HG02840 (cell line): ENCODE measurements around the gene RBM41.
"Not testable (repeated sequence)": the region's sequence is repeated elsewhere in the genome, so short reads cannot be mapped to it uniquely, and the experiment has no call there.

Experiments
- ATAC-seq: cut with Tn5 transposase; IDR thresholded peaks from one replicate; pipeline ENCODE4 v1.9.1; 2021; ENCODE audit warnings: mild to moderate bottlenecking, moderate library complexity, moderate number of reproducible peaks; ENCODE audit not compliant: unreplicated experiment, low FRiP score

The RBM41 gene

DNA sequence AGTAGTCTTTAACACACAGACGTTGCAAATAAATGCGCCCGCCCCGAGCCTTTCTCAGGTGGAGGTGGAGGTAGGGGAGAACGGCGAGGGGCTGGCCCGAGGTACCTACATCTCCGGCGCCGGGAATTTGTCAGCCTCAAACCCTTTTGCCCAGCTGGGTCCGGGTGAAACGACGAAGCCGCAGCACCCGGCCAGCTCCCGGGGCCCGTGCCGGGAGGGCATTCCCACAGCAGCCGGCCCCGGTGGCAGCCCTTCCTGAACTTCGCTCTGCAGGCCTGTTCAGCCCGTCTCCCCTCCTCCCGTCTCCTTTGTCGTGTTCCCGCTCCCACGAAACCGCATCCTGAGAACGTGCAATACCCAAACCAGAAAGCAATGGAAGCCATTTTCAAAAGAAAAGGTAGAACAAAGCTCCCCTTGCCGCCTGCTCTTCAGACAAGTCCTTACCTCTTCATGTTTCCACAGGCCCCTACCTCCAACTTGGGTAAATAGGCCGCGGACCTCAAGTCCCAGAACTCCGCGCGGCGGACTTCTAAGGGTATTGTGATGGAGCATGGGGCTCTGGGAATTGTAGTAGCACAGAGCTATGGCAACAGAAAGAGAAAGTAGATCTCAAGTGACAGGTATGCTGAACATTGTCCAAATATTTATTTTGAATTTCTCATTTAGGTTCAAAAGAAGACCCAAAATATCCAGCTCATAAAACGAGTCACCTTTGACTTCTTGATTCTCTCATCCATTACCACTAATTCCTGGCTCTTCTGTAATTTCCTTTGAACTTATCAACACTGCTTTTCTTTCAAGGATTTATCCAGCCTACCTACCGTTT lies at the start of gene RBM41:
TSS of gene RBM41 (minus strand) at position 501 of the 826 bp plus-strand sequence. CDS start at position 452, 49 bp downstream.
- peak; percentile 98 for ATAC-seq

DNA sequence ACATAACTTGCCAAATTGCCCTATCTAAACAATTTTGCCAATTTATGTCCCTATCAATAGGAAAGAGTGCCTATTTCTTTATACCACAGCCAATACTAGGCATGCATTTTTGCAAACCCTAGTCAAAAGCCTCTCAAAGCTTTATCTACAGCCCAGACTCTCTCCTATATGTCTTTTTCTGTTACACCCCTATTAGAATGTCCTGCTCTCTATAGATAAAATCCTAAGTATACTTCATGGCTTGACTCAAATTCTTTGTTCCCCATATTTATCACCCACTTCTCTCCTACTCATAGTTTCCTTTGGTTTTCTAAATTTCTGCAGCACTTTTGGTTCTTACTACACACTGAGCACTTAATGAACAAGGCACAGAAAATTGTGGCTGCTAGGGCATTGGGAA lies 49.6 kb upstream of the RBM41 start:
- no peak for ATAC-seq

GRCh38 chrX:107167163-107167921 lies 48.7 kb upstream of the RBM41 start:
- no peak for ATAC-seq

GRCh38 chrX:107157618-107158017 lies 39.0 kb upstream of the RBM41 start:
- not testable (repeated sequence) for ATAC-seq

GRCh38 chrX:107155621-107156430 lies 37.2 kb upstream of the RBM41 start:
- not testable (repeated sequence) for ATAC-seq

DNA sequence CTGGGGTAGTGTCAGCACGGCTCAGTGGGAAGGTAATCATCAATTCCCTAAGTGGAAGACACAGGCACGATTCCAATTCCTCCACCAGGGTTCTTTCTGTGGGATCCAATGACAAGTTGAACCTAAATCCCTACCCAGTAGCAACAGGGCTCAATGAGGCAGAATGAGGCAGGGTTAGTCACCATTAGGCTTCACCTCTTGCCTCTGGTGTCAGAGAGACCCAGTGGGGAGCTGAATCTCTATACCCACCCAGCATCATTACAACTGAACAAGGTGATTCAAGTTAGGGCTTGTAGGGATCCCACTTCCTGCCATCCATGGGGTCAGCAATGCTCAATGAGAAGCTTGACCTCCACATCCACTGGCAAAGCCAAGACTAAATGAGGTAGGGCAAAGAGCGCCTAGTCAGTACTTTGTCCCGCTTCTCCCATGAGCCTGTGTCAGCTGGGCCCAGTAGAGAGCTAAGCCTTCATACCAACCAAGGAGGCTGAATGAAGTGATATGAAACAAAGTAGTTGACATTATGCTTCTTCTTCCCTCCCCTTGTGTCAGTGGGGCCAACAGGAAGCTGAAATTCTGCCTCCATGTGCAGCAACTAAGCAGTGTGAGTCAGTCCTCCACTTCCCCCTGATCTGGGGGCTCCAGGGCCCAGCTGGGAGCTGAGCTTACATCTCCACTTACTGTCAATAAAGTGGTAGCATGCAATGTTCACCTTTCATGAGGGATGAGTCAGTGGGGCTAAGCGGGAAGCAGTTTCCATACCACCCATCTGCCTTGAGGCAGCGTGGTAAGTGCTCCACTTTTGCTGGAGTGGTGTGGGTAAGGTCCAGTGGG lies 36.4 kb upstream of the RBM41 start:
- ATAC-seq: no peak

DNA sequence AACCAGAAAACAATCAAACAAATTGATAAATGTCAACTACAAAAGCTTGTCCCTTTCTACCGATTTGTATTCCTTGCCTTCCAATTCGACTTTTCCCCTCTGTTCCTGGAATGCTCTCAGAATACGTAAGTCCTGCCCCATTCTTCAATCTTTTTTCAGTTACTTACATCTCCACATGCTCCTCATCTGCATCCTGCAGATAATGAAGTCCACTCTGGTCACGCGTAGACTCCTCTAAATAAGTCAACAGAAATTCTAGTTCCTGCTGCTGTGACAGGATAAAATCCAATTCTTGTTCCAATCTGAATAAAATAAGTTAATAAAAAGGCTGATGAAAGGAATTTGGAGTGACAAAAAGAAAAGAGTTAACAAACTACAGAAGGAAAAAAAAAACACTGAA lies 34.4 kb upstream of the RBM41 start:
- no peak for ATAC-seq

DNA sequence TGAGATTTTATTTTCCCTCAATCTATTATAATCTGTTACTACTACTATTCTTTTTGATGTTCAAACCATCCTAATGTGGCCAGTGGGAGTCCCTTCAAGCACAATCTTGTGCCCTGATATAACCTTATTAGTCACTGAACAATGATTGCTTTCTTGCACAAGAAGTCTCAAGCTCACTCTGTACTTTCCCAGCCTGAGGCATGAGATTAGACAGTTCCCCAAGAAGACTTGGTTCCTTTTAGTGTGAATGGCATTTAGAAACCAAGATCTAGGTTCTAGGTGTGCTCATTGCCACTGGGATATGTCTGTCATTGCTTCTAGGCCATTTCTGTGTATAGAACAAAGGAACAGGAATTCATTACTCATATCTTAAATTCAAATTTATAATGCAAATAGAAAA lies 28.0 kb upstream of the RBM41 start:
- no peak for ATAC-seq

DNA sequence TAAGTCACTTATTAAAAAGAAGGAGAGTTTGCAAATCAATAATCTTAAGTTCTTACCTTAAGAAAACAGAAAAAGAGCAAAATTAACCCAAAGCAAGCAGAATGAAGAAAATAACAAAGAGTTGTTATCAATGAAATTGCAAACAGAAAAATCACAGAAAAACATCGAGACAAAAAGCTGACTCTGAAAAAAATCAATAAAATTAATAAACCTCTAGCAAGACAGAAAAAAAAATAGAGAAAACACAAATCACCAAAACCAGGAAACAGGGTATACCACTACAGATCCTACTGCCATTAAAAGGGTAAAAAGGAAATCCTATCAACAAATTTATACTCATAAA lies 17.3 kb upstream of the RBM41 start:
- no peak for ATAC-seq

DNA sequence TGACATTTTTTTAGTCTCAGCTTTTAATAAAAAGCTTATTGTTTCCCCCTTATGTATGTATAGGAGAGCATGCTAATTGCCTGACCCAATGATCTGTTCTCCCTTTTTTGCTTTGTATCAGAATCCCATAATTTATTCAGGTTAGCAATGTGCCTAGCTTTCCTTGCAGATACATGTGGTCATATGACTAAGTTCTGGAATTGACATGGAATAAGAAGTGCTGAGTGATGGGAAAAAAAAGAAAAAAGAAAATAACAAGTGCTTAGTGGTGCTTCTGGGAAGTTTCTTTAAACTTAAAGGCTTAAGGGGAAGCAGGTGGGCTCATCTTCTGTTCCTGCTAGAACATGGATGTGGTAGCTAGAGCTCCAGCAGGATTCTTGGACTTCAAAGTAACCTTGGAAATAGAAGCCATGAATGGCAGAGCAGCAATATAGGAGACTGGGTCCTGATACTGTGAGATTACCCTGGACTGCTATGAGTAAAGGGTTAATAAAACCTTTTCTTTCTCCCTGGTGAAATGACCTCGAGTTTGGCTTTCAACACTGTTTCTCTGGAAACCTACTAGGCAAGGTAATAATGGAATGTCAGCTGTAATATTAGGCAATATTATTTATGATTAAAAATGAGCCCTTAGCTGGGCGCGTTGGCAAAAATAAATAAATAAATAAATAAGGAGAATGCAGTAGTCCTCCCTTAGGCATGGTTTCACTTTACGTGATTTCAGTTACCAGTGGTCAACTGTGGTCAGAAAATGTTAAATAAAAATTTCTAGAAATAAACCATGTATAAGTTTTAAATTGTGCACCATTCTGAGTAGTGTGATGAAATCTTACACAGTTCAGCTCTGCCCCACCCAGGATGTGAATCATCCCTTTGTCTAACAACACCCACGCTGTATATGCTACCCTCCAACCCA lies 16.7 kb upstream of the RBM41 start:
- no peak for ATAC-seq

DNA sequence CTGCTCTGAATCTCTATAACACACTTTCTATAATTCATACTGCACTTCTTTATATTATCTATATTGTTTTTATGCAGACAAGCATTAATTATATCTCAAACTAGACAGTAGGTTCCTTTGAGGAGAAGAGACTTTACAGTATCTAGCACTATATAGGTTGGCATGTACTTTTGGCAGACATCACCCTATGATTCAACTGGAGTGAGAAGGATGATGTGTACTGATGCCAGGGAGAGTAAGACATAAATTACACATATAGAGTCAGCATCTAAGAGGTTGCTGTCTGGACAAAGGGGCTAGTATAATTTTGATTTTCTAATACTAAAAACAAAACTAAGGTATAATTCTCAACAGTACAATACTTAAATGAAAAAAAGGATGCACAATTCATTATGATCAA lies 5.1 kb upstream of the RBM41 start:
- ATAC-seq: no peak

GRCh38 chrX:107119283-107119682 lies 661 bp upstream of the RBM41 start:
- no peak for ATAC-seq

- no peak for ATAC-seq
Observed at GRCh38 chrX:107117993-107118321, 665 bp downstream of the RBM41 start.

DNA sequence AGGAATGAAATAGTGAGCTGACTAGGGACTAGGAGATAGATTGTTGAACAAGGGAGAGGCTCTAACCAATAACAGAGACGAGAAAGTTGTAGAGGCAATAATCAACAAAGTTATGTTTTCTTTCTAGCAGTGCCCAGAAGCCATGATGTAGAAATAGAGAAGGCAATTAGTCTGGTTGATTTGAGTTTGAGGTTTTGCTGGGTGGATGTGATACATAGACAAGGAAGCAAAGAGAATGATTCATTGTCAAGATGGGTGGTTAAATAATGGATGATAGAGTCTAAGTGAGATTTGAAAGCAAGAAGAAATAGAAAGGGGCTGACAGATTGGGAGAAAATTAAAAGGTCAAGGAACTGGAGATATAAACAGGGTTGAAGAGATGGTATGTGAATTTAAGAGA lies 11.2 kb downstream of the RBM41 start:
- no peak for ATAC-seq

DNA sequence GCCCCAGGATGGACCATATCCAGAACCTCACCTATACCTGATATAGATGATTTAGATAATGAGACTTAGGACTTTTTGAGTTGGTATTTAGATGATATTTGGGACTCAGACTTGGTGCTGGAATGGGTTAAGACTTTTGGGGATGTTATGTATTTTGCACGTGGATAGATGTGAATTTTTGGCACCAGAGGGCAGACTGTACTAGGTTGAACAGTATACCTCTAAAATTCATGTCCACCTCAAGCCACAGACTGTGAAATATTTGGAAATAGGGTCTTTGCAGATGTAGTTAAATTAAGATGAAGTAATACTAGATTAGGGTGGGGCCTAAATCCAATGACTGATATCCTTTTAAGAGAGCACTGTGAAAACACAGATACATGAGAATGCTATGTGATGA lies 15.6 kb downstream of the RBM41 start:
- ATAC-seq: no peak

GRCh38 chrX:107076158-107076557 lies 42.5 kb downstream of the RBM41 start:
- no peak for ATAC-seq

DNA sequence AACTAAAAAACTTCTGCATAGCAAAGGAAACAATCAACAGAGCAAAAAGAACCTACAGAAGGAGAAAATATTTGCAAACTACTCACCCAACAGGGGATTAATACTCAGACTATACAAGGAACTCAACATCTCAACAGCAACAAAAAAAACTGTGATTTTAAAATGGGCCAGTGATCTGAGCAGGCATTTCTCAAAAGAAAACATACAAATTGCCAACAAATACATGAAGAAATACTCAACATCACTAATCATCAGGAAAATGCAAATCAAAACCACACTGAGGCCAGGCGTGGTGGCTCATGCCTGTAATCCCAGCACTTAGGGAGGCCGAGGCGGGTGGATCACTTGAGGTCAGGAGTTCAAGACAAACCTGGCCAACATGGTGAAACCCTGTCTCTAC lies 60.9 kb downstream of the RBM41 start:
- not testable (repeated sequence) for ATAC-seq

GRCh38 chrX:107054978-107055377 lies 63.6 kb downstream of the RBM41 start:
- ATAC-seq: no peak

DNA sequence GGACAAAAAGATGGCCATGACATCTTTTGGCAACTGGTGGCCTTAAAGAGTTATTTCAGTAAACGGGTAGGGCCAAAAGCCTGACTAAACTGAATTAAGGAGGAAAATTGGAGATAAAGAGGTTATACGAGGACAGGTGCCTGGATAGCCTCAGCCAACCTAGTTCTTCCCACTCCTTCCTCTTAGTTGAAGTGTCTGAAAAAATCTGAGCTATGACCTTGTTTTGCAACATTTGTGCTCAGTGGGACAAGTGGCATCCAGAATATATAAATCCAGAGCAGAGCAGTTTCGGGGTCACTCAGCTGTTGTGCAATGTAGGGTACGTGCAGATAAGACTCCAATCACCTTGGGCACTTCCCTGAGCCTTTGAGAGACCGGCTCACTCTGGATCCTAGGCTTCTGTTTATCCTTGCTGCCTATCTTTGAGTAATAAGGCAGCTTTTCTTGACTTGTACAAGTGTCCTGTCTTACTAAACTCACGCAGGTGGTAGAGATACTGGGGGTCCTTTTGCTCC lies 68.4 kb downstream of the RBM41 start:
- no peak for ATAC-seq
